Endothelial cell of umbilical vein (primary cell): ENCODE results near the gene TMOD1.

ENCODE experiments used
- EZH2 ChIP-seq: IDR thresholded peaks from 2 replicates; pipeline ENCODE4 v1.6.1; 2012; ENCODE audit warnings: borderline replicate concordance, low read depth, mild to moderate bottlenecking, moderate library complexity, low read length, inconsistent platforms; ENCODE audit not compliant: severe bottlenecking
- FOS ChIP-seq: IDR thresholded peaks from 2 replicates; pipeline ENCODE4 v1.6.1; 2011; ENCODE audit warnings: mild to moderate bottlenecking, low read length, moderate library complexity, borderline replicate concordance; ENCODE audit not compliant: insufficient read depth
- GATA2 ChIP-seq: IDR thresholded peaks from 2 replicates; pipeline ENCODE4 v1.7.0; 2011; ENCODE audit warnings: low read depth, mild to moderate bottlenecking, moderate library complexity, mixed read lengths, low read length; ENCODE audit not compliant: insufficient read length, insufficient read depth
- JUN ChIP-seq: IDR thresholded peaks from 2 replicates; pipeline ENCODE4 v1.6.1; 2011; ENCODE audit warnings: borderline replicate concordance, low read depth; ENCODE audit not compliant: insufficient read length, insufficient read depth
- MYC ChIP-seq: IDR thresholded peaks from one replicate; pipeline ENCODE4 v1.6.1; 2011; ENCODE audit warnings: mild to moderate bottlenecking, low read depth, low read length
- POLR2A ChIP-seq: IDR thresholded peaks from 2 replicates; pipeline ENCODE4 v1.6.1; 2012; ENCODE audit warnings: low read depth, mild to moderate bottlenecking, control low read depth, low read length
- POLR2AphosphoS5 ChIP-seq: IDR thresholded peaks from 2 replicates; pipeline ENCODE4 v1.6.1; 2012; ENCODE audit warnings: low read depth, mild to moderate bottlenecking, control low read depth, low read length, moderate library complexity; ENCODE audit not compliant: insufficient read depth
- TF ChIP-seq, protein P1 (sequence below), 2 donors: IDR thresholded peaks; 1 replicate in 1 of 2; 2 replicates in 1 of 2; pipeline ENCODE4 v1.5.1; 2011; ENCODE audit warnings: low read length in 2 of 2, mild to moderate bottlenecking in 2 of 2, moderate library complexity in 2 of 2, control low read depth in 1 of 2, inconsistent platforms in 1 of 2, low read depth in 1 of 2; ENCODE audit not compliant: insufficient read depth in 1 of 2; ENCODE audit errors: extremely low read depth in 1 of 2
- TF ChIP-seq, protein P2 (sequence below): IDR thresholded peaks from 2 replicates; pipeline ENCODE4 v1.6.1; 2011; ENCODE audit not compliant: insufficient read depth, insufficient read length

DNA sequence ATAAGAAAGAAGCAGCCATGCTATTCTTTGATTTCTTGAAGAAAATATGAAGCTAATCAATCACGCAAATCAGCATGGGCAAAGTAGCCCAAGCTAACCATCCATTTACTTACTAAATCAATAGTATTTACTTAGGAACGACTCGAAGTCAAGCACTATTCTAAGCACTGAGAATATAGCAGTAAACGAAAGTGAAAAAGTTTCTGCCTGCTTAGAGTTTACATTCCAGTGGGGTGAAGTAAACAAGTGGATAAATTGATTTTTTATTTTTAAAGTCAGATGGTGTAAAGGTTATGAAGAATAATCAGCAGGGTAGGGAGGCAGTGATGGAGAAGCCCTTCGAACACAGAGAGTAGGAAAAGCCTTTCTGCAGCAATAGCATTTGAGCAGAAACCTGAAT, 126.2 kb downstream of the TMOD1 start:
- TF ChIP-seq, protein P1, sequence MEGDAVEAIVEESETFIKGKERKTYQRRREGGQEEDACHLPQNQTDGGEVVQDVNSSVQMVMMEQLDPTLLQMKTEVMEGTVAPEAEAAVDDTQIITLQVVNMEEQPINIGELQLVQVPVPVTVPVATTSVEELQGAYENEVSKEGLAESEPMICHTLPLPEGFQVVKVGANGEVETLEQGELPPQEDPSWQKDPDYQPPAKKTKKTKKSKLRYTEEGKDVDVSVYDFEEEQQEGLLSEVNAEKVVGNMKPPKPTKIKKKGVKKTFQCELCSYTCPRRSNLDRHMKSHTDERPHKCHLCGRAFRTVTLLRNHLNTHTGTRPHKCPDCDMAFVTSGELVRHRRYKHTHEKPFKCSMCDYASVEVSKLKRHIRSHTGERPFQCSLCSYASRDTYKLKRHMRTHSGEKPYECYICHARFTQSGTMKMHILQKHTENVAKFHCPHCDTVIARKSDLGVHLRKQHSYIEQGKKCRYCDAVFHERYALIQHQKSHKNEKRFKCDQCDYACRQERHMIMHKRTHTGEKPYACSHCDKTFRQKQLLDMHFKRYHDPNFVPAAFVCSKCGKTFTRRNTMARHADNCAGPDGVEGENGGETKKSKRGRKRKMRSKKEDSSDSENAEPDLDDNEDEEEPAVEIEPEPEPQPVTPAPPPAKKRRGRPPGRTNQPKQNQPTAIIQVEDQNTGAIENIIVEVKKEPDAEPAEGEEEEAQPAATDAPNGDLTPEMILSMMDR (IDR thresholded peaks at IDR 0.05; ENCODE audit: extremely low read depth in 1 of 2, insufficient read depth in 1 of 2, low read depth in 1 of 2, low read length in 2 of 2): no peak
- no peak for TF ChIP-seq EZH2
- no peak for TF ChIP-seq POLR2AphosphoS5
- no peak for TF ChIP-seq FOS
- no peak for TF ChIP-seq POLR2A
- TF ChIP-seq, protein P2, sequence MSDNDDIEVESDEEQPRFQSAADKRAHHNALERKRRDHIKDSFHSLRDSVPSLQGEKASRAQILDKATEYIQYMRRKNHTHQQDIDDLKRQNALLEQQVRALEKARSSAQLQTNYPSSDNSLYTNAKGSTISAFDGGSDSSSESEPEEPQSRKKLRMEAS: no peak
- TF ChIP-seq MYC: no peak
- TF ChIP-seq JUN: no peak
- no peak for TF ChIP-seq GATA2
